HG03103 (cell line): Measurements from ENCODE around the gene PIGW.
A peak's percentile ranks its signal among the peaks of the same experiment; 100 is the strongest.
"Not testable (repeated sequence)": the region's sequence is repeated elsewhere in the genome, so short reads cannot be mapped to it uniquely, and the experiment has no call there.

Source experiments
- ATAC-seq: cut with Tn5 transposase; IDR thresholded peaks from one replicate; pipeline ENCODE4 v1.9.1; 2021; ENCODE audit warnings: low read depth; ENCODE audit not compliant: unreplicated experiment

PIGW gene

GRCh38 chr17:36506831-36507230, 28.0 kb upstream of the PIGW start:
- no peak for ATAC-seq

- no peak for ATAC-seq
Observed at GRCh38 chr17:36507266-36507665, 27.5 kb upstream of the PIGW start.

- not testable (repeated sequence) for ATAC-seq
Observed at GRCh38 chr17:36508439-36508838, 26.3 kb upstream of the PIGW start.

GRCh38 chr17:36509272-36509985, 25.4 kb upstream of the PIGW start:
- no peak for ATAC-seq

GRCh38 chr17:36510636-36511035, 24.2 kb upstream of the PIGW start:
- no peak for ATAC-seq

- no peak for ATAC-seq
Observed at GRCh38 chr17:36511216-36511615, 23.6 kb upstream of the PIGW start.

- ATAC-seq, result no peak
Observed at GRCh38 chr17:36512641-36513040, 22.1 kb upstream of the PIGW start.

GRCh38 chr17:36514856-36515255, 19.9 kb upstream of the PIGW start:
- no peak for ATAC-seq

- ATAC-seq, result no peak
Observed at GRCh38 chr17:36515837-36516236, 18.9 kb upstream of the PIGW start.

- ATAC-seq, result no peak
Observed at GRCh38 chr17:36523113-36523512, 11.7 kb upstream of the PIGW start.

- no peak for ATAC-seq
Observed at GRCh38 chr17:36524428-36524876, 10.3 kb upstream of the PIGW start.

- ATAC-seq, result no peak
Observed at GRCh38 chr17:36525113-36525512, 9.7 kb upstream of the PIGW start.

GRCh38 chr17:36525888-36526287, 8.9 kb upstream of the PIGW start:
- no peak for ATAC-seq

- ATAC-seq, result no peak
Observed at GRCh38 chr17:36527621-36528250, 7.1 kb upstream of the PIGW start.

- no peak for ATAC-seq
Observed at GRCh38 chr17:36529121-36529520, 5.7 kb upstream of the PIGW start.

GRCh38 chr17:36532435-36532975, 2.3 kb upstream of the PIGW start:
- ATAC-seq, result no peak

- no peak for ATAC-seq
Observed at GRCh38 chr17:36533935-36534839, 600 bp upstream of the PIGW start.

- peak; percentile 4 for ATAC-seq
Observed at GRCh38 chr17:36535669-36536081, 888 bp downstream of the PIGW start.

GRCh38 chr17:36540696-36541095, 5.9 kb downstream of the PIGW start:
- ATAC-seq, result no peak

- ATAC-seq, result no peak
Observed at GRCh38 chr17:36542755-36543154, 8.0 kb downstream of the PIGW start.

GRCh38 chr17:36544044-36544306, 9.2 kb downstream of the PIGW start:
- ATAC-seq, result no peak
